Limb (tissue), 2 donors: ENCODE data around the gene CCDC40.

Experiments used
- DNase-seq, 2 donors: peaks; one replicate each; pipeline ENCODE4 v3.0.0-alpha.2; 2016; ENCODE audit errors: extremely low spot score in 2 of 2

The CCDC40 gene

GRCh38 chr17:80133626-80133970 lies 97.2 kb downstream of the CCDC40 start:
- no peak for DNase-seq

- DNase-seq, result no peak
Observed at GRCh38 chr17:80137131-80137530, 100.7 kb downstream of the CCDC40 start.

GRCh38 chr17:80138856-80139426 lies 102.5 kb downstream of the CCDC40 start:
- DNase-seq, result no peak

GRCh38 chr17:80141463-80142165 lies 105.2 kb downstream of the CCDC40 start:
- no peak for DNase-seq

GRCh38 chr17:80142929-80143328 lies 106.5 kb downstream of the CCDC40 start:
- DNase-seq, result no peak

GRCh38 chr17:80145076-80146075 lies 108.9 kb downstream of the CCDC40 start:
- no peak for DNase-seq

- DNase-seq, result peak in 1 of 2 donors; percentile 64
Observed at GRCh38 chr17:80146121-80147034, 109.9 kb downstream of the CCDC40 start.

- peak; percentile 96 to 97 for DNase-seq
Observed at GRCh38 chr17:80147035-80147822, 110.8 kb downstream of the CCDC40 start, which contains the start of gene EIF4A3. Gene EIF4A3 (minus strand): TSS chr17:80147128. CDS start chr17:80146961, 167 bp downstream.
